HG02763 (cell line): ENCODE data around the gene HBQ1.
"Not testable (repeated sequence)": the region's sequence is repeated elsewhere in the genome, so short reads cannot be mapped to it uniquely, and the experiment has no call there.

Experiments used
- ATAC-seq: cut with Tn5 transposase; IDR thresholded peaks from one replicate; pipeline ENCODE4 v1.9.1; 2021; ENCODE audit warnings: mild to moderate bottlenecking, moderate library complexity; ENCODE audit not compliant: unreplicated experiment

The HBQ1 gene

DNA sequence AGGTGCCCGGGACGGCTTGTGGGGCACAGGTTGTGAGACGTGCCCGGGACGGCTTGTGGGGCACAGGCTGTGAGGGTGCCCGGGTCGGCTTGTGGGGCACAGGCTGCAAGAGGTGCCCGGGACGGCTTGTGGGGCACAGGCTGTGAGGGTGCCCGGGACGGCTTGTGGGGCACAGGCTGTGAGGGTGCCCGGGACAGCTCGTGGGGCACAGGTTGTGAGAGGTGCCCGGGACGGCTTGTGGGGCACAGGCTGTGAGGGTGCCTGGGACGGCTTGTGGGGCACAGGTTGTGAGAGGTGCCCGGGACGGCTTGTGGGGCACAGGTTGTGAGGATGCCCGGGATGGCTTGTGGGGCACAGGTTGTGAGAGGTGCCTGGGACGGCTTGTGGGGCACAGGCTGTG lies 20.0 kb upstream of the HBQ1 start:
- not testable (repeated sequence) for ATAC-seq

DNA sequence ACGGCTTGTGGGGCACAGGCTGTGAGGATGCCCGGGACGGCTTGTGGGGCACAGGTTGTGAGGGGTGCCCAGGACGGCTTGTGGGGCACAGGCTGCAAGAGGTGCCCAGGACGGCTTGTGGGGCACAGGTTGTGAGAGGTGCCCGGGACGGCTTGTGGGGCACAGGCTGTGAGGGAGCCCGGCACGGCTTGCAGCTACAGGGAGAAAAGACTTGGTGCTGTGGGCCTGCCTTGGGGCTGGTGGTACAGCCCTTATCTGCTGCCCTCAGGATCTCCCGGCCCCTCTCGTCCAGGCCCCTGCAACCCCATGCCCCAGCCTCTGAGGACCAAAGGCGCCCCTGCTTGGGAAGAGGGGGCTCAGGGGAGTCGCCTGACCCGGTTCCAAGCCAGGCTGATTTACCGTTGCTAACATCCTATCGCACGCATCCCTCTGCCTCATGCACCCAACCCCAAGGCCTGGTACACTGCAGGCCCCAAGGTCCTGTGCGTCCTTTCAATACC lies 19.5 kb upstream of the HBQ1 start:
- no peak for ATAC-seq

DNA sequence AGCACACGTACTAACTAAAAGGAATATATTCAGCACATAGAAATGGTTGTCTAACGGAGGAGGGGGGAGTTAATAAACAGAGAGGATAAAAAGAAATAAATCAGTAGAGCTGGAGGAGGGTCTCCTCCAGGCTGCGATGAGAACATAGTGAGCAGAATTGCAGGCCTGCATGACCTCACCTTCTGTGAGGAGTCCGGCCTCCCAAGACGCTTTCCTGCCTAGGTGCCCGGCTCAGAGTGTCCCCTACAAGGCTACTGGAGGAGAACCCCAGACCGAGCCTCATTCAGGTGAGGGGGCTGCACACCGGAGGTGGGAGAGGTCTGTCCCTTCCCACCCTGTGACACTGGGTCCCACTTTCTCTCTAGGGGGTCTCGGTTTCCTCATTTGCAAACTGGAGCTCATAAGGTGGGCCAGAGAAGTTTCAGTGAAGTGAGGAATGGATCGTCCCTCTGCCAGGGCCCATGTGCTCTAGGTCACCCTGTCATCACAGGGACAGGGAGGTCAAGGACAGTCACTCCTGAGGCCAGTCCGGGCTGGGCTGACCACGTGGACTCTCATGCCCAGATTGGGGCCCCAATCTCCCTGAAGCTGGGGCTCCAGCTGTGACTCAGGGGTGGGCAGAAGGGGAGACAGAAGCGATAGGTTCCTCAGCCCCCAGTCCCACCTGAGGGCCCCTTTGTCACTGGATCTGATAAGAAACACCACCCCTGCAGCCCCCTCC lies 17.8 kb upstream of the HBQ1 start:
- ATAC-seq = no peak

DNA sequence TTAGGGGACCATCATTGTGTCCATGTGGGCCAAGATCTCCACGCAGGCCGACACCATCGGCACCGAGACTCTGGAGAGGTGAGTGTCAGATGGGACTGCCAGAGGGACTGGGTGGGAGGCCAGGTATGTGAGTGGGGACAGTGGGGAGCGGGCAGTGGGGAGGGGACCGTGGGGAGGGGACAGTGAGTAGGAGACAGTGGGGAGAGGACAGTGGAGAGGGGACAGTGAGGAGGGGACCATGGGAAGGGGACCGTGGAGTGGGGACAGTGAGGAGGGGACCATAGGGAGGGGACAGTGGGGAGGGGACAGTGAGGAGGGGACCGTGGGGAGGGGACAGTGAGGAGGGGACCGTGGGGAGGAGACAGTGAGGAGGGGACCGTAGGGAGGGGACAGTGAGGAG lies 17.1 kb upstream of the HBQ1 start:
- ATAC-seq = not testable (repeated sequence)

DNA sequence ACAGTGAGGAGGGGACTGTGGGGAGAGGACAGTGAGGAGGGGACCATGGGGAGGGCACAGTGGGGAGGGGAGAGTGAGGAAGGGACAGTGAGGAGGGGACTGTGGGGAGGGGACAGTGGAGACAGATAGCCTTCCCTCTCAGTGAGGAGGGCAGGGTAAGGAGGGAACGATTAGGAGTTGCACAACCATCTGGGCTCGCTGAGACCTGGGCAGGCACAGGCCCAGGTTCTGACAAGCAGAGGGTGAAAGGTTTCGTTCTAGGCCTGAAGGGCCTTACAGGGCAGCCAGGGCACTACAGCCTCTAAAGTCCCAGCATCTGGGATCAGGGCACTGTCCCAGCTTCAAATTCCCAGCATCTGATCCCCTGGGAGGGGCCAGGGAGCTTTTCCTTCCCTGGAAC lies 16.6 kb upstream of the HBQ1 start:
- ATAC-seq = not testable (repeated sequence)

DNA sequence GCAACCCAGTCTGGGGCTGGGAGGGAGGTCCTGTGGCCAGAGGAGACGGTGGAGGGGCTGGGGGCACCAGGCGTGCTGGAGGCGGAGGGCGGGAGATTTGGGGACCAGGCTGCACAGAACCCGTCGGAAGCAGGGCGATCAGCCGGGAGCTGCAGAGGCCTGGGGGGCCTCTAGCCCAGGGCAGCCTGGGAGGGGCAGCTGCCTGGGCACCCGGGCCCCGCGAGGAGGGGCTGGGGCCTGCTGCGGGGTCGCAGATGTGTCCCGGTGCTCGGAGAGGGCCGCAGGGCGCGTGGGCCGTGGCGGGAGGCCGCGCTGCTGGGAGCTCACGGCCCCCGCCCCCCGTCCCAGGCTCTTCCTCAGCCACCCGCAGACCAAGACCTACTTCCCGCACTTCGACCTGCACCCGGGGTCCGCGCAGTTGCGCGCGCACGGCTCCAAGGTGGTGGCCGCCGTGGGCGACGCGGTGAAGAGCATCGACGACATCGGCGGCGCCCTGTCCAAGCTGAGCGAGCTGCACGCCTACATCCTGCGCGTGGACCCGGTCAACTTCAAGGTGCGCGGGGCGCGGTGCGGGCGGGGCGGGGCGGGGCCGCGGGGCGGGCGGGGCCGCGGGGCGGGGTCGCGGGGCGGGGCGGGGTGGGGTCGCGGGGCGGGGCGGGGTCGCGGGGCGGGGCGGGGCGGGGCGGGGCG lies 16.0 kb upstream of the HBQ1 start:
- ATAC-seq = not testable (repeated sequence)

DNA sequence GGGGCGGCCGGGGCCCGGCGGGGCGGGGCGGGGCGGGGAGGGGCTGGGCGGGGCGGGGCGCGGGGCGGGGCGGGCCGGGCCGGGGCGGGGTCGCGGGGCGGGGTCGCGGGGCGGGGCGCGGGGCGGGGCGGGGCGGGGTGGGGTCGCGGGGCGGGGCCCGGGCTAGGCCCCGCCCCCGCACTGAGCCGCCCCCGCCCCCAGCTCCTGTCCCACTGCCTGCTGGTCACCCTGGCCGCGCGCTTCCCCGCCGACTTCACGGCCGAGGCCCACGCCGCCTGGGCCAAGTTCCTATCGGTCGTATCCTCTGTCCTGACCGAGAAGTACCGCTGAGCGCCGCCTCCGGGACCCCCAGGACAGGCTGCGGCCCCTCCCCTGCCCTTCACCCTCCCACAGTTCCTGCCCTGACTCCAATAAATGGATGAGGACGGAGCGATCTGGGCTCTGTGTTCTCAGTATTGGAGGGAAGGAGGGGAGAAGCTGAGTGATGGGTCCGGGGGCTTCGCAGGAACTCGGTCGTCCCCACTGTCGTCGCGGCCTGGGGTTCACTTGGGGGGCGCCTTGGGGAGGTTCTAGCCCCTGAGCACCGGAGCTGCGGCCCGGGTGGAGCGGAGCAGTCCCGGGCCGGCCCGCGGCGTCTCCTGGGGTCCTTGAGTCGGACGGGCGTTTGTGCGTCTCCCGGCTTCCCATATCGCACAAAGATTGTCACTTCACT lies 15.3 kb upstream of the HBQ1 start:
- ATAC-seq = no peak

DNA sequence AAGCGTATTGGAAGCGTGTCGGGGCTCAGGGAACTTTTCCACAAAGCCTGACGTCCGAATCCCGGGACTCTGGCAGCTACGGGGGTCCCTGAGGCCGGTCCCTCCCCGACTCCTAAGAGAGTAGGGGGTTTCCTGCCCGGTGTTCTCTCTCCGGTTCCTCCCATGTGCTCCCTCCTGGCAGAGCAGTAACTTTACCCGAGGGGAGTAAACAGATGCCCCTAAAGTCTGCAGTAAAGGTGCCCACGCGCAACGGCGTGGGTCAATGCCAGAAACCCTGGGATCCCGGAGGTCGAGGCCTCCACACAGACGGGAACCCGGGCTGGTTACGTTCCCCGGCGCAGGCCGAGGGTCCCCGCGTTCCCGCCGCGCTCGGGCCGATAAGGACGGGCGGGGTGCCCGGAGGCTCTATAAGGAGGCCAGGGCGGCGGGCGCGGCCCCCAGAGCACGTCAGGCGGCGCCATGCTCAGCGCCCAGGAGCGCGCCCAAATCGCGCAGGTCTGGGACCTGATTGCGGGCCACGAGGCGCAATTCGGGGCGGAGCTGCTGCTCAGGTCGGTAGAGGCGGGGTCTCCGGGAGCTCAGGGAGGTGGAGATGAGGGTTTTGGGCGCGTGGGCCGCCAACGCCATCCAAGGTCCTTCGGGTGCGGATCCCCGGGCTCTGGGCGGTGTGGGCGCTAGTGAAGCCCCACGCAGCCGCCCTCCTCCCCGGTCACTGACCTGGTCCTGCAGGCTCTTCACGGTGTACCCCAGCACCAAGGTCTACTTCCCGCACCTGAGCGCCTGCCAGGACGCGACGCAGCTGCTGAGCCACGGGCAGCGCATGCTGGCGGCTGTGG lies 14.5 kb upstream of the HBQ1 start, which contains the start of gene HBM:
TSS of gene HBM (plus strand) at position 440 of the 836 bp plus-strand sequence. CDS start at position 460, 20 bp downstream.
- ATAC-seq = no peak

DNA sequence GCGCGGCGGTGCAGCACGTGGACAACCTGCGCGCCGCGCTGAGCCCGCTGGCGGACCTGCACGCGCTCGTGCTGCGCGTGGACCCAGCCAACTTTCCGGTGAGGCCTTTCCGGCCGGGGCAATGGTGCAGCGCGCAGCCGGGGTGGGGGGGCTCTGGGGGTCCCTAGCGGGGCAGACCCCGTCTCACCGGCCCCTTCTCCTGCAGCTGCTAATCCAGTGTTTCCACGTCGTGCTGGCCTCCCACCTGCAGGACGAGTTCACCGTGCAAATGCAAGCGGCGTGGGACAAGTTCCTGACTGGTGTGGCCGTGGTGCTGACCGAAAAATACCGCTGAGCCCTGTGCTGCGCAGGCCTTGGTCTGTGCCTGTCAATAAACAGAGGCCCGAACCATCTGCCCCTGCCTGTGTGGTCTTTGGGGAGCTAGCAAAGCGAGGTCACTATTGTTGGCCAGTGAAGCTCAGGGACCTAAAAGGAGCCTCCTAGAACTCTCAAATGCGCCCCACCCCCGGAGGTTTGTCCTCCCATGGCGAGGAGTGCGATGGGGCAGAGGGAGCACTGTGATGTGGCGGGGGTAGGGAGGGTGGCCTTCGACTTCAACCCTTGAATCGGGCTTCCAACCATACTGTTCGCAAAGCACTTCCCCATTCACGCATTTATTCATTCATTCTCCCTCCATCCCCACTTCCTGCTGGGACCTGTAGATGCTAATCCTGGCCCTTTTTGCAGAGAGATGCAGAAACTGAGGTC lies 13.7 kb upstream of the HBQ1 start:
- no peak for ATAC-seq

DNA sequence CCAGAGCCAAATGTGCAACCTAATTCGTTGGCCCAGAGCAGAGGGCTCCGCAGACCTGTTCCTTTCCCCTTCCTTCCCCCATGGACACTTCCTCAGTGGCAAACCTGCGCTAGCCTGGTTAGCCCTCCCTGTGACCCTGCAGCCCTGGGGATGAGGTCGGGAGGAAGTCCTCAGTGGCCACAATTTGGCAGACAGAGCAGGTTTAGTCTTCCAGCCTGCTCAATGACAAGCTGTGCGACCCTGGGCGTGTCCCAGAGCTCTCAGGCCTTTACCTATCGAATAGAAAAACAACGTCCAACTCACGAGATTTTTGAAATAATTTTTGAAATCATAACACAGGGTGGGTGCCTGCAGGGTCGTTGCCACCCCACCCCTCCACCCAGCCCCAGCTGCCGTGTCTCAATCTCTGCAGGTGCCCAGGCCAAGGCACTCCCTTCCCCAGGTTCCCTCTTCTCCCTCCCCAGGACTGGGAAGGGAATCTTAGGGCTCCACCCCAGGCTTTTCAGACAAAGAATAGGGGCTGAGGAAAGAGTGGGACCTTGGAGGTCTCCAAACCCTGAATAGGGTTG lies 13.1 kb upstream of the HBQ1 start:
- ATAC-seq = no peak

DNA sequence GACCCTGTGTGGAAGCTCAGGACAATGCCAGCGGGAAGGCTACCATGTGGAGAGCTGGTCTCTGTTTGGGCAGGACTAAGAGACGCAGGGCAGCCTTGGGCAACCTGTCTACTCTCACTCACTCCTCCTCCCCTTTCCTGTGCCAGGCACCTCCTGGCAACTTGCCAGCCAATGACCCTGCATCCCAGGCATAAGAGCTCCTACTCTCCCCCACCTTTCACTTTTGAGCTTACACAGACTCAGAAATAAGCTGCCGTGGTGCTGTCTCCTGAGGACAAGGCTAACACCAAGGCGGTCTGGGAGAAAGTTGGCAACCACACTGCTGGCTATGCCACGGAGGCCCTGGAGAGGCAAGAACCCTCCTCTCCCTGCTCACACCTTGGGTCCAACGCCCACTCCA lies 11.8 kb upstream of the HBQ1 start:
- no peak for ATAC-seq

DNA sequence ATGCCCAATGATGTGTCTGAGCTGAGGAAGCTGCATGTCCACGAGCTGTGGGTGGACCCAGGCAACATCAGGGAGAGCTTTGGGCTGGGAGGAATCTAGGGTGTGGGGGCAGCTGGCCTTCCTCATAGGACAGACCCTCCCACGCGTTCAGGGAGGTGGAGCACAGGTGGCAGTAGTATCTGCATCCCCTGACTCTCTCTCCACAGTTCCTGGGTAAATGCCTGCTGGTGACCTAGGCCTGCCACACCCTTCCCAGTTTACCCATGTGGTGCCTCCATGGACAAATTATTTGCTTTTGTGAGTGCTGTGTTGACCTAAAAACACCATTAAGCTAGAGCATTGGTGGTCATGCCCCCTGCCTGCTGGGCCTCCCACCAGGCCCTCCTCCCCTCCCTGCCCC lies 11.2 kb upstream of the HBQ1 start:
- ATAC-seq = no peak

DNA sequence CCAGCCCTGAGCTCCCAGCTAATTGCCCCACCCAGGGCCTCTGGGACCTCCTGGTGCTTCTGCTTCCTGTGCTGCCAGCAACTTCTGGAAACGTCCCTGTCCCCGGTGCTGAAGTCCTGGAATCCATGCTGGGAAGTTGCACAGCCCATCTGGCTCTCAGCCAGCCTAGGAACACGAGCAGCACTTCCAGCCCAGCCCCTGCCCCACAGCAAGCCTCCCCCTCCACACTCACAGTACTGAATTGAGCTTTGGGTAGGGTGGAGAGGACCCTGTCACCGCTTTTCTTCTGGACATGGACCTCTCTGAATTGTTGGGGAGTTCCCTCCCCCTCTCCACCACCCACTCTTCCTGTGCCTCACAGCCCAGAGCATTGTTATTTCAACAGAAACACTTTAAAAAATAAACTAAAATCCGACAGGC lies 10.2 kb upstream of the HBQ1 start:
- not testable (repeated sequence) for ATAC-seq

DNA sequence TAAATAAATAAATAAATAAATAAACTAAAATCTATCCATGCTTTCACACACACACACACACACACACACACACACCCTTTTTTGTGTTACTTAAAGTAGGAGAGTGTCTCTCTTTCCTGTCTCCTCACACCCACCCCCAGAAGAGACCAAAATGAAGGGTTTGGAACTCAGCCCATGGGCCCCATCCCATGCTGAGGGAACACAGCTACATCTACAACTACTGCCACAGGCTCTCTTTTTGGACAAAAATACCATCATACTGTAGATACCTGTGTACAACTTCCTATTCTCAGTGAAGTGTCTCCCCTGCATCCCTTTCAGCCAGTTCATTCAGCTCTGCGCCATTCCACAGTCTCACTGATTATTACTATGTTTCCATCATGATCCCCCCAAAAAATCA lies 9.5 kb upstream of the HBQ1 start:
- no peak for ATAC-seq

DNA sequence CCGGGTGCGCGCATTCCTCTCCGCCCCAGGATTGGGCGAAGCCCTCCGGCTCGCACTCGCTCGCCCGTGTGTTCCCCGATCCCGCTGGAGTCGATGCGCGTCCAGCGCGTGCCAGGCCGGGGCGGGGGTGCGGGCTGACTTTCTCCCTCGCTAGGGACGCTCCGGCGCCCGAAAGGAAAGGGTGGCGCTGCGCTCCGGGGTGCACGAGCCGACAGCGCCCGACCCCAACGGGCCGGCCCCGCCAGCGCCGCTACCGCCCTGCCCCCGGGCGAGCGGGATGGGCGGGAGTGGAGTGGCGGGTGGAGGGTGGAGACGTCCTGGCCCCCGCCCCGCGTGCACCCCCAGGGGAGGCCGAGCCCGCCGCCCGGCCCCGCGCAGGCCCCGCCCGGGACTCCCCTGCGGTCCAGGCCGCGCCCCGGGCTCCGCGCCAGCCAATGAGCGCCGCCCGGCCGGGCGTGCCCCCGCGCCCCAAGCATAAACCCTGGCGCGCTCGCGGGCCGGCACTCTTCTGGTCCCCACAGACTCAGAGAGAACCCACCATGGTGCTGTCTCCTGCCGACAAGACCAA lies 7.8 kb upstream of the HBQ1 start, which contains the start of gene HBA2:
TSS of gene HBA2 (plus strand) at position 503 of the 568 bp plus-strand sequence. CDS start at position 540, 37 bp downstream.
- ATAC-seq = not testable (repeated sequence)

DNA sequence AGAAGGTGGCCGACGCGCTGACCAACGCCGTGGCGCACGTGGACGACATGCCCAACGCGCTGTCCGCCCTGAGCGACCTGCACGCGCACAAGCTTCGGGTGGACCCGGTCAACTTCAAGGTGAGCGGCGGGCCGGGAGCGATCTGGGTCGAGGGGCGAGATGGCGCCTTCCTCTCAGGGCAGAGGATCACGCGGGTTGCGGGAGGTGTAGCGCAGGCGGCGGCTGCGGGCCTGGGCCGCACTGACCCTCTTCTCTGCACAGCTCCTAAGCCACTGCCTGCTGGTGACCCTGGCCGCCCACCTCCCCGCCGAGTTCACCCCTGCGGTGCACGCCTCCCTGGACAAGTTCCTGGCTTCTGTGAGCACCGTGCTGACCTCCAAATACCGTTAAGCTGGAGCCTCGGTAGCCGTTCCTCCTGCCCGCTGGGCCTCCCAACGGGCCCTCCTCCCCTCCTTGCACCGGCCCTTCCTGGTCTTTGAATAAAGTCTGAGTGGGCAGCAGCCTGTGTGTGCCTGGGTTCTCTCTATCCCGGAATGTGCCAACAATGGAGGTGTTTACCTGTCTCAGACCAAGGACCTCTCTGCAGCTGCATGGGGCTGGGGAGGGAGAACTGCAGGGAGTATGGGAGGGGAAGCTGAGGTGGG lies 6.9 kb upstream of the HBQ1 start:
- ATAC-seq = not testable (repeated sequence)

DNA sequence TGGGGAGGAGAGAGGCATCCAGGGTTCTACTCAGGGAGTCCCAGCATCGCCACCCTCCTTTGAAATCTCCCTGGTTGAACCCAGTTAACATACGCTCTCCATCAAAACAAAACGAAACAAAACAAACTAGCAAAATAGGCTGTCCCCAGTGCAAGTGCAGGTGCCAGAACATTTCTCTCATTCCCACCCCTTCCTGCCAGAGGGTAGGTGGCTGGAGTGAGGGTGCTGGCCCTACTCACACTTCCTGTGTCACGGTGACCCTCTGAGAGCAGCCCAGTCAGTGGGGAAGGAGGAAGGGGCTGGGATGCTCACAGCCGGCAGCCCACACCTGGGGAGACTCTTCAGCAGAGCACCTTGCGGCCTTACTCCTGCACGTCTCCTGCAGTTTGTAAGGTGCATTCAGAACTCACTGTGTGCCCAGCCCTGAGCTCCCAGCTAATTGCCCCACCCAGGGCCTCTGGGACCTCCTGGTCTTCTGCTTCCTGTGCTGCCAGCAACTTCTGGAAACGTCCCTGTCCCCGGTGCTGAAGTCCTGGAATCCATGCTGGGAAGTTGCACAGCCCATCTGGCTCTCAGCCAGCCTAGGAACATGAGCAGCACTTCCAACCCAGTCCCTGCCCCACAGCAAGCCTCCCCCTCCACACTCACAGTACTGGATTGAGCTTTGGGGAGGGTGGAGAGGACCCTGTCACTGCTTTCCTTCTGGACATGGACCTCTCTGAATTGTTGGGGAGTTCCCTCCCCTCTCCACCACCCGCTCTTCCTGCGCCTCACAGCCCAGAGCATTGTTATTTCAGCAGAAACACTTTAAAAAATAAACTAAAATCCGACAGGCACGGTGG lies 6.1 kb upstream of the HBQ1 start:
- ATAC-seq = not testable (repeated sequence)
